ENCODE results near the gene RSRC1.

RSRC1 gene

GRCh38 chr3:158095111-158095813, 14.6 kb upstream of the RSRC1 start:
- Histone ChIP-seq H3K4me2 (ENCODE audit: low read length) (peak overlapping the region; percentile 65), H2BK120ac (ENCODE audit: insufficient read depth, low read length, poor library complexity) (no peak overlapping the region), H2BK12ac (ENCODE audit: low read length) (no peak overlapping the region), H3K23ac (ENCODE audit: low read length) (no peak overlapping the region), H3K18ac (ENCODE audit: low read length) (no peak overlapping the region), H3K79me1 (ENCODE audit: low read length) (no peaks in the 10 kb centered on the region), H3K4me1 (ENCODE audit: control insufficient read depth in 1 of 2, insufficient read depth in 2 of 2, low read length in 2 of 2) (peaks cover 5 to 10% of the 10 kb centered on the region in 2 experiments), H2AFZ (ENCODE audit: insufficient read depth, low read length, poor library complexity) (no peak overlapping the region), H3K36me3 (ENCODE audit: control insufficient read depth in 1 of 2, insufficient read depth in 2 of 2, low read length in 2 of 2) (no peaks in the 10 kb centered on the region), H3K79me2 (ENCODE audit: control insufficient read depth, insufficient read depth, low read length, poor library complexity) (no peaks in the 10 kb centered on the region), H4K12ac (ENCODE audit: low read depth, low read length) (no peak overlapping the region), H3K27me3 (ENCODE audit: insufficient read depth, low read length) (peaks cover 29% of the 10 kb centered on the region), H3K4me3 (ENCODE audit: low read depth, low read length) (no peak overlapping the region), H3K4ac (ENCODE audit: low read depth, low read length) (no peak overlapping the region), H3K9ac (ENCODE audit: low read length) (no peak overlapping the region), H4K8ac (ENCODE audit: low read depth, low read length) (no peak overlapping the region), H2BK5ac (ENCODE audit: low read depth, low read length, poor library complexity) (no peak overlapping the region), H3K27ac (ENCODE audit: low read depth, low read length) (no peak overlapping the region), H3K14ac (ENCODE audit: low read length) (no peak overlapping the region), H3K9me3 (ENCODE audit: insufficient read depth, low read depth, low read length) (no peaks in the 10 kb centered on the region), H2AK5ac (ENCODE audit: low read length) (no peak overlapping the region), H4K91ac (ENCODE audit: low read depth, low read length) (no peak overlapping the region)
- DNase-seq = no peak
- no CpG with 5 or more reads among the region's 22 CpGs for WGBS (ENCODE audit: extremely low coverage, insufficient coverage, insufficient read length)

- no peak overlapping the region for H3K4me3 ChIP-seq (ENCODE audit: low read depth, low read length)
- no peaks in the 10 kb centered on the region for H3K9me3 ChIP-seq (ENCODE audit: insufficient read depth, low read depth, low read length)
- no peaks in the 10 kb centered on the region for H3K79me2 ChIP-seq (ENCODE audit: control insufficient read depth, insufficient read depth, low read length, poor library complexity)
- no peak overlapping the region for H3K4ac ChIP-seq (ENCODE audit: low read depth, low read length)
- H3K27ac ChIP-seq (ENCODE audit: low read depth, low read length) = no peak overlapping the region
- no peak overlapping the region for H3K23ac ChIP-seq (ENCODE audit: low read length)
- no peak overlapping the region for H3K9ac ChIP-seq (ENCODE audit: low read length)
- DNase-seq = no peak
- H2BK5ac ChIP-seq (ENCODE audit: low read depth, low read length, poor library complexity) = no peak overlapping the region
- no peak overlapping the region for H2BK12ac ChIP-seq (ENCODE audit: low read length)
- no peak overlapping the region for H2BK120ac ChIP-seq (ENCODE audit: insufficient read depth, low read length, poor library complexity)
- H3K18ac ChIP-seq (ENCODE audit: low read length) = no peak overlapping the region
- no peak overlapping the region for H3K14ac ChIP-seq (ENCODE audit: low read length)
- no peaks in the 10 kb centered on the region for H3K36me3 ChIP-seq (ENCODE audit: control insufficient read depth in 1 of 2, insufficient read depth in 2 of 2, low read length in 2 of 2)
- no peak overlapping the region for H4K12ac ChIP-seq (ENCODE audit: low read depth, low read length)
- H2AFZ ChIP-seq (ENCODE audit: insufficient read depth, low read length, poor library complexity) = no peak overlapping the region
- no peak overlapping the region for H2AK5ac ChIP-seq (ENCODE audit: low read length)
- WGBS (ENCODE audit: extremely low coverage, insufficient coverage, insufficient read length) = no CpG with 5 or more reads among the region's 20 CpGs
- H3K27me3 ChIP-seq (ENCODE audit: insufficient read depth, low read length) = peaks cover 33% of the 10 kb centered on the region
- no peak overlapping the region for H4K91ac ChIP-seq (ENCODE audit: low read depth, low read length)
- H3K4me1 ChIP-seq (ENCODE audit: control insufficient read depth in 1 of 2, insufficient read depth in 2 of 2, low read length in 2 of 2) = peaks cover 5 to 10% of the 10 kb centered on the region in 2 experiments
- H3K4me2 ChIP-seq (ENCODE audit: low read length) = no peak overlapping the region
- H3K79me1 ChIP-seq (ENCODE audit: low read length) = no peaks in the 10 kb centered on the region
- no peak overlapping the region for H4K8ac ChIP-seq (ENCODE audit: low read depth, low read length)
Measured at GRCh38 chr3:158095814-158096704, 13.8 kb upstream of the RSRC1 start.

- no peak overlapping the region for H2BK12ac ChIP-seq (ENCODE audit: low read length)
- H3K4ac ChIP-seq (ENCODE audit: low read depth, low read length) = no peak overlapping the region
- H3K14ac ChIP-seq (ENCODE audit: low read length) = no peak overlapping the region
- H3K23ac ChIP-seq (ENCODE audit: low read length) = no peak overlapping the region
- H4K8ac ChIP-seq (ENCODE audit: low read depth, low read length) = no peak overlapping the region
- H3K18ac ChIP-seq (ENCODE audit: low read length) = no peak overlapping the region
- H2BK120ac ChIP-seq (ENCODE audit: insufficient read depth, low read length, poor library complexity) = no peak overlapping the region
- no peaks in the 10 kb centered on the region for H3K79me1 ChIP-seq (ENCODE audit: low read length)
- no peak overlapping the region for H3K4me3 ChIP-seq (ENCODE audit: low read depth, low read length)
- no peak for DNase-seq
- peaks cover 5 to 10% of the 10 kb centered on the region in 2 experiments for H3K4me1 ChIP-seq (ENCODE audit: control insufficient read depth in 1 of 2, insufficient read depth in 2 of 2, low read length in 2 of 2)
- no peak overlapping the region for H4K12ac ChIP-seq (ENCODE audit: low read depth, low read length)
- no CpG with 5 or more reads among the region's 11 CpGs for WGBS (ENCODE audit: extremely low coverage, insufficient coverage, insufficient read length)
- H3K36me3 ChIP-seq (ENCODE audit: control insufficient read depth in 1 of 2, insufficient read depth in 2 of 2, low read length in 2 of 2) = no peaks in the 10 kb centered on the region
- no peaks in the 10 kb centered on the region for H3K79me2 ChIP-seq (ENCODE audit: control insufficient read depth, insufficient read depth, low read length, poor library complexity)
- H4K91ac ChIP-seq (ENCODE audit: low read depth, low read length) = no peak overlapping the region
- H3K9ac ChIP-seq (ENCODE audit: low read length) = no peak overlapping the region
- no peak overlapping the region for H2AK5ac ChIP-seq (ENCODE audit: low read length)
- peaks cover 37% of the 10 kb centered on the region for H3K27me3 ChIP-seq (ENCODE audit: insufficient read depth, low read length)
- H3K9me3 ChIP-seq (ENCODE audit: insufficient read depth, low read depth, low read length) = no peaks in the 10 kb centered on the region
- no peak overlapping the region for H2BK5ac ChIP-seq (ENCODE audit: low read depth, low read length, poor library complexity)
- no peak overlapping the region for H3K27ac ChIP-seq (ENCODE audit: low read depth, low read length)
- no peak overlapping the region for H2AFZ ChIP-seq (ENCODE audit: insufficient read depth, low read length, poor library complexity)
- no peak overlapping the region for H3K4me2 ChIP-seq (ENCODE audit: low read length)
Measured at GRCh38 chr3:158097081-158097592, 12.8 kb upstream of the RSRC1 start.

GRCh38 chr3:158097593-158098308, 12.1 kb upstream of the RSRC1 start:
- no peak overlapping the region for H4K91ac ChIP-seq (ENCODE audit: low read depth, low read length)
- WGBS (ENCODE audit: extremely low coverage, insufficient coverage, insufficient read length) = no CpG with 5 or more reads among the region's 60 CpGs
- H2AFZ ChIP-seq (ENCODE audit: insufficient read depth, low read length, poor library complexity) = peak overlapping the region; percentile 51
- H3K79me1 ChIP-seq (ENCODE audit: low read length) = no peaks in the 10 kb centered on the region
- peak; percentile 87 to 91 for DNase-seq
- peak overlapping the region; percentile 64 for H3K4me2 ChIP-seq (ENCODE audit: low read length)
- no peak overlapping the region for H3K9ac ChIP-seq (ENCODE audit: low read length)
- no peaks in the 10 kb centered on the region for H3K79me2 ChIP-seq (ENCODE audit: control insufficient read depth, insufficient read depth, low read length, poor library complexity)
- no peak overlapping the region for H2BK120ac ChIP-seq (ENCODE audit: insufficient read depth, low read length, poor library complexity)
- no peak overlapping the region for H2BK12ac ChIP-seq (ENCODE audit: low read length)
- no peak overlapping the region for H2AK5ac ChIP-seq (ENCODE audit: low read length)
- no peak overlapping the region for H4K12ac ChIP-seq (ENCODE audit: low read depth, low read length)
- H3K27ac ChIP-seq (ENCODE audit: low read depth, low read length) = no peak overlapping the region
- H3K4ac ChIP-seq (ENCODE audit: low read depth, low read length) = no peak overlapping the region
- H3K14ac ChIP-seq (ENCODE audit: low read length) = no peak overlapping the region
- no peak overlapping the region for H2BK5ac ChIP-seq (ENCODE audit: low read depth, low read length, poor library complexity)
- H3K36me3 ChIP-seq (ENCODE audit: control insufficient read depth in 1 of 2, insufficient read depth in 2 of 2, low read length in 2 of 2) = no peaks in the 10 kb centered on the region
- no peak overlapping the region for H4K8ac ChIP-seq (ENCODE audit: low read depth, low read length)
- H3K27me3 ChIP-seq (ENCODE audit: insufficient read depth, low read length) = peaks cover 43% of the 10 kb centered on the region
- no peak overlapping the region for H3K23ac ChIP-seq (ENCODE audit: low read length)
- peaks cover 5 to 10% of the 10 kb centered on the region in 2 experiments for H3K4me1 ChIP-seq (ENCODE audit: control insufficient read depth in 1 of 2, insufficient read depth in 2 of 2, low read length in 2 of 2)
- H3K9me3 ChIP-seq (ENCODE audit: insufficient read depth, low read depth, low read length) = no peaks in the 10 kb centered on the region
- peak overlapping the region; percentile 82 for H3K4me3 ChIP-seq (ENCODE audit: low read depth, low read length)
- H3K18ac ChIP-seq (ENCODE audit: low read length) = no peak overlapping the region

All from trophoblast cell (in vitro differentiated cells and primary cell).